SK-N-MC (cell line): Measurements from ENCODE around the gene USP22.
A peak's percentile ranks its signal among the peaks of the same experiment; 100 is the strongest.

ENCODE experiments used
- EZH2 ChIP-seq: fragments of 200-600 bp; sonication (generic); IDR thresholded peaks from one replicate; pipeline ENCODE4 v1.6.1; 2017; ENCODE audit warnings: antibody characterized with exemption
- FOXP2 ChIP-seq: optimal IDR thresholded peaks from 2 replicates; pipeline ENCODE3; 2011; ENCODE audit warnings: mild to moderate bottlenecking, moderate library complexity; ENCODE audit not compliant: insufficient read depth; ENCODE audit errors: extremely low read length, control extremely low read depth
- POLR2AphosphoS5 ChIP-seq: IDR thresholded peaks from 2 replicates; pipeline ENCODE4 v1.6.1; 2012; ENCODE audit warnings: mild to moderate bottlenecking, low read depth, low read length, borderline replicate concordance

DNA sequence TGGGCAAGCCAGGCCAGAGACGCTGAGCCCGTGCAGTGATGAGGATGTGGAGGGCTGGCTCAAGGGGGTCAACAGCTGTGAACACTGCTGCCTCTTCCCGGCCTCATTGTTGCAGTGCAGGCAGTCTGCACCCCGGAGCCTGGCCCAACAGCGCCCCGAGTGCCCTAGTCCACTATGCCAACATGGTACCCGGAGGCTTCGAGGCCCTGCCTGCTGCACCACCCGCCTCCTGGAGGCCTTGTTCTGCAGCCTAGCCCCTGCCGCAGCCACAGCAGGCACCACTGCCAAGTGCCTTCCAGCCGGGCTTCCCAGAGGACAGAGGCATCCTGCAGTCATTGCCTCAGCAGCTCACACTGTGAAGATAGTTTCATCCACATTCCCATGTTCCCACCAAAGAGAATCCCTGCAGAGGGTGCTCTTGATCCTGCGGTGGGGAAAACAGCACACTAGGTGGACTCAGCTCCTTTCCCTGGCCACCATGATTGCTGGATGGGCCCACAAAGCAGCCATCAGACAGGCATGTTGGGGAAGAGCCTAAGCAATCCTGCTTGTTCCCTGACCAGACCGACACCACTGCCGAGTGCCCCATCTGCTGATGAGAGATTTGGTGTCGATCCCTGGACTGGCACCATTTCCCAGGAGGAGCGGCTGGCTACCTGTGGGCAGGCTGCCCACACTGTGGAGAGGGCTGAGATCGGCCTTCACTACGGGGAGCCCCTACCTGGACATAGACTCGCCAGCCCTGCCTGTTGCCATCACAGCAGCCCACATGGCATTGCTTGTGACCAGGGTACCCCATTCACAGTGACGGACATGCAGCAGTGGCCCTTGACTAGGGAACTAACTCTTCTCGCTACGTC, 44.9 kb downstream of the USP22 start:
- TF ChIP-seq EZH2 (no peak), POLR2AphosphoS5 (peak; percentile 18; the same call in 1 of the 2 replicates), FOXP2 (no peak)
